ENCODE measurements around the gene SPAG8. TPM values are rescaled to one million over a fixed set of nuclear protein-coding genes. Genes with fewer than 3 reads are reported as not detected.

Gene SPAG8
- total and polyA plus RNA-seq, 2 experiments from 2014 or later = 0.45 TPM

DNA sequence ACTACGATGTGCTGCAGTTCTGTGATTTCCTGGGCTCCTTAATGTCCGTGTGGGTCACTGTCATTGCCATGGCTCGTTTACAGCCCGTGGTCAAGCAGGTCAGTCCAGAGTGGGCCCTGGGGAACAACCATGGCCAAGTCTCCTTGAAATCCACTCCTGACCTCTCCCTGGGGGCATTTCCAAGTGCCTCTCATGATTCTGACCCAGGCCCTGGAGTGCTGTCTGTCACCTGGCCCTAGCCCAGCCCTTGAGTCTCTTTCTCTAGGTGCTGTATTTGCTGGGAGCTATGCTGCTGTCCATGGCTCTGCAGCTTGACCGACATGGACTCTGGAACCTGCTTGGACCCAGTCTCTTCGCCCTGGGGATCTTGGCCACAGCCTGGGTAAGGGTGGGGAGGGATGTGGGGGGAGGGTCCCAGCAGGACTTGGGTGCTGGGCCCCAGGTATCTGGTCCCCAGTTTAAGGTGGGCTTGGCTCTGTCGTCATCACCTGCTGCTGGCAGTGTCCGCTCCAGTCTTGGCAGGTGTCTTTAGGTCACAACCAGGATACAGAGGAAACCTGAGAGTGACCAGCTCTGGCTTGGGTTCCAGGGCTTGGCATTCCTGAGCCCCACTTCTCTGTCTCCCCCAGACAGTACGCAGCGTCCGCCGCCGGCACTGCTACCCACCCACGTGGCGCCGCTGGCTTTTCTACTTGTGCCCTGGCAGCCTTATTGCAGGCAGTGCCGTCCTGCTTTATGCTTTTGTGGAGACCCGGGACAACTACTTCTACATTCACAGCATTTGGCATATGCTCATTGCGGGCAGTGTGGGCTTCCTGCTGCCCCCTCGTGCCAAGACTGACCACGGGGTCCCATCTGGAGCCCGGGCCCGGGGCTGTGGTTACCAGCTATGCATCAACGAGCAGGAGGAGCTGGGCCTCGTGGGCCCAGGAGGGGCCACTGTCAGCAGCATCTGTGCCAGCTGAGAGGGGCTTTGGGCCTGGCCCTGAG is 41.1 kb upstream of the SPAG8 start:
- H3K36me3 Mint-ChIP-seq (ENCODE audit: low read depth) = peaks cover under 1% of the 10 kb centered on the region; the same call in 2 of the 3 replicates
- no peak overlapping the region for H3K27ac ChIP-seq (ENCODE audit: low read depth)
- no peaks in the 10 kb centered on the region for H3K36me3 ChIP-seq (ENCODE audit: insufficient read depth)
- H3K27ac Mint-ChIP-seq = no peak overlapping the region
- no peak overlapping the region for H3K4me3 ChIP-seq
- H3K27me3 ChIP-seq (ENCODE audit: insufficient read depth) = no peaks in the 10 kb centered on the region
- H3K9me2 ChIP-seq (ENCODE audit: insufficient read depth) = no peaks in the 10 kb centered on the region
- DNase-seq (ENCODE audit: low spot score) (no peak), ATAC-seq (no peak)
- TF ChIP-seq CTCF (conservative IDR thresholded peaks at IDR 0.05; ENCODE audit: low read depth in 2 of 2) (no peak), JUNB (IDR thresholded peaks at IDR 0.05; ENCODE audit: unreplicated experiment) (no peak), STAT1 (IDR thresholded peaks at IDR 0.05; ENCODE audit: unreplicated experiment) (no peak), EZH2 (IDR thresholded peaks at IDR 0.05; ENCODE audit: low read depth, unreplicated experiment) (no peak), EZH2phosphoT487 (IDR thresholded peaks at IDR 0.05; ENCODE audit: unreplicated experiment) (no peak), CREB1 (CRISPR knock-in tag; IDR thresholded peaks at IDR 0.05; ENCODE audit: low read depth) (no peak), POLR2AphosphoS5 (IDR thresholded peaks at IDR 0.05; ENCODE audit: low read depth) (no peak), ZNF331 (CRISPR knock-in tag; IDR thresholded peaks at IDR 0.05; ENCODE audit: low read depth) (no peak), NANOG (IDR thresholded peaks at IDR 0.05; ENCODE audit: borderline replicate concordance) (no peak), ZNF114 (CRISPR knock-in tag; IDR thresholded peaks at IDR 0.05) (no peak), ETS1 (IDR thresholded peaks at IDR 0.05) (no peak), ZNF462 (CRISPR knock-in tag; IDR thresholded peaks at IDR 0.05) (no peak)
- TF ChIP-seq, protein P1, sequence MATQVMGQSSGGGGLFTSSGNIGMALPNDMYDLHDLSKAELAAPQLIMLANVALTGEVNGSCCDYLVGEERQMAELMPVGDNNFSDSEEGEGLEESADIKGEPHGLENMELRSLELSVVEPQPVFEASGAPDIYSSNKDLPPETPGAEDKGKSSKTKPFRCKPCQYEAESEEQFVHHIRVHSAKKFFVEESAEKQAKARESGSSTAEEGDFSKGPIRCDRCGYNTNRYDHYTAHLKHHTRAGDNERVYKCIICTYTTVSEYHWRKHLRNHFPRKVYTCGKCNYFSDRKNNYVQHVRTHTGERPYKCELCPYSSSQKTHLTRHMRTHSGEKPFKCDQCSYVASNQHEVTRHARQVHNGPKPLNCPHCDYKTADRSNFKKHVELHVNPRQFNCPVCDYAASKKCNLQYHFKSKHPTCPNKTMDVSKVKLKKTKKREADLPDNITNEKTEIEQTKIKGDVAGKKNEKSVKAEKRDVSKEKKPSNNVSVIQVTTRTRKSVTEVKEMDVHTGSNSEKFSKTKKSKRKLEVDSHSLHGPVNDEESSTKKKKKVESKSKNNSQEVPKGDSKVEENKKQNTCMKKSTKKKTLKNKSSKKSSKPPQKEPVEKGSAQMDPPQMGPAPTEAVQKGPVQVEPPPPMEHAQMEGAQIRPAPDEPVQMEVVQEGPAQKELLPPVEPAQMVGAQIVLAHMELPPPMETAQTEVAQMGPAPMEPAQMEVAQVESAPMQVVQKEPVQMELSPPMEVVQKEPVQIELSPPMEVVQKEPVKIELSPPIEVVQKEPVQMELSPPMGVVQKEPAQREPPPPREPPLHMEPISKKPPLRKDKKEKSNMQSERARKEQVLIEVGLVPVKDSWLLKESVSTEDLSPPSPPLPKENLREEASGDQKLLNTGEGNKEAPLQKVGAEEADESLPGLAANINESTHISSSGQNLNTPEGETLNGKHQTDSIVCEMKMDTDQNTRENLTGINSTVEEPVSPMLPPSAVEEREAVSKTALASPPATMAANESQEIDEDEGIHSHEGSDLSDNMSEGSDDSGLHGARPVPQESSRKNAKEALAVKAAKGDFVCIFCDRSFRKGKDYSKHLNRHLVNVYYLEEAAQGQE (IDR thresholded peaks at IDR 0.05; ENCODE audit: unreplicated experiment) = no peak
- no peaks in the 10 kb centered on the region for H3F3A ChIP-seq (replicated peaks; ENCODE audit: low read depth)
- H3K4me2 ChIP-seq = no peak overlapping the region
- H4K20me1 ChIP-seq (replicated peaks; ENCODE audit: insufficient read depth) = no peaks in the 10 kb centered on the region
- no peaks in the 10 kb centered on the region for H3K4me1 Mint-ChIP-seq
- no peaks in the 10 kb centered on the region for H3K79me2 ChIP-seq (replicated peaks; ENCODE audit: insufficient read depth)
- H3K9me3 Mint-ChIP-seq = no peaks in the 10 kb centered on the region
- peaks cover 2% of the 10 kb centered on the region for H3K27me3 Mint-ChIP-seq (ENCODE audit: insufficient read depth, low read depth, poor library complexity)
- H3K4me3 Mint-ChIP-seq = no peak overlapping the region
- H3K4me1 ChIP-seq (ENCODE audit: insufficient read depth) = no peaks in the 10 kb centered on the region
- no peak overlapping the region for H2AFZ ChIP-seq

Measured in GM23338 (cell line).